ENCODE data around the gene PON2.

- TF ChIP-seq POLR2AphosphoS5 (IDR thresholded peaks at IDR 0.05) (no peak), TAF1 (IDR thresholded peaks at IDR 0.05; ENCODE audit: low read depth) (no peak), CTCF (IDR thresholded peaks at IDR 0.05; ENCODE audit: poor library complexity, severe bottlenecking) (no peak), EZH2 (IDR thresholded peaks at IDR 0.05; ENCODE audit: borderline replicate concordance, insufficient read depth, low read length, poor library complexity, severe bottlenecking) (no peak), REST (IDR thresholded peaks at IDR 0.05; ENCODE audit: borderline replicate concordance) (no peak)
Observed at GRCh38 chr7:95357623-95358022, 77.2 kb downstream of the PON2 start.
